HepG2 (cell line): Measurements from ENCODE around the gene COG4. TPM values are rescaled to one million over a fixed set of nuclear protein-coding genes. Genes with fewer than 3 reads are reported as not detected.
A peak's percentile ranks its signal among the peaks of the same experiment; 100 is the strongest.

Experiments
- CHD4 ChIP-seq: fragments of 200-600 bp; sonication (generic); IDR thresholded peaks from 2 replicates; pipeline ENCODE4 v1.7.0; 2017; ENCODE audit warnings: mild to moderate bottlenecking, low read length, borderline replicate concordance
- DNMT3B ChIP-seq: conservative IDR thresholded peaks from 2 replicates; pipeline ENCODE4 v1.6.1; 2016; ENCODE audit warnings: missing biosample characterization, control low read depth
- FOXA1 ChIP-seq, 2 experiments: fragments of 450-650 bp in 1 of 2; sonication (generic) in 1 of 2; formaldehyde crosslinking in 1 of 2; IDR thresholded peaks; 2 replicates each; pipeline versions ENCODE4 v1.4.0 to v1.6.1; 2016 to 2020; ENCODE audit warnings: missing genetic modification reagents in 1 of 2
- MEF2D ChIP-seq: sonication (generic); formaldehyde crosslinking; IDR thresholded peaks from 2 replicates; pipeline ENCODE4 v1.5.1; 2020; ENCODE audit warnings: mild to moderate bottlenecking, missing genetic modification reagents
- NONO ChIP-seq, 2 experiments: fragments of 450-650 bp in 1 of 2; sonication (generic) in 1 of 2; formaldehyde crosslinking in 1 of 2; IDR thresholded peaks in 1 of 2; conservative IDR thresholded peaks in 1 of 2; 2 replicates each; pipeline versions ENCODE4 v1.6.1 to v1.8.0; 2017 to 2022; ENCODE audit warnings: mild to moderate bottlenecking in 1 of 2, missing genetic modification reagents in 1 of 2, moderate library complexity in 1 of 2
- POLR2G ChIP-seq: fragments of 200-400 bp; formaldehyde crosslinking; IDR thresholded peaks from 2 replicates; pipeline ENCODE4 v1.6.1; 2018; ENCODE audit warnings: mild to moderate bottlenecking, low read depth, low read length, moderate library complexity
- RAD21 ChIP-seq: fragments of 450-650 bp; formaldehyde crosslinking; IDR thresholded peaks from 2 replicates; pipeline ENCODE4 v1.5.0; 2020; ENCODE audit warnings: mild to moderate bottlenecking
- TBX3 ChIP-seq: fragments of 450-650 bp; IDR thresholded peaks from 2 replicates; pipeline ENCODE4 v1.6.1; 2017; ENCODE audit warnings: antibody characterized with exemption, mild to moderate bottlenecking, inconsistent platforms, borderline replicate concordance
- ZBTB3 ChIP-seq: sonication (generic); formaldehyde crosslinking; IDR thresholded peaks from 2 replicates; pipeline ENCODE4 v1.4.0; 2020; ENCODE audit warnings: low read depth, mild to moderate bottlenecking, moderate library complexity, missing genetic modification reagents, borderline replicate concordance
- ZIK1 ChIP-seq: sonication (generic); formaldehyde crosslinking; IDR thresholded peaks from 2 replicates; pipeline ENCODE4 v1.5.0; 2020; ENCODE audit warnings: mild to moderate bottlenecking, low read depth, missing genetic modification reagents, borderline replicate concordance
- ZNF510 ChIP-seq: sonication (generic); formaldehyde crosslinking; IDR thresholded peaks from 2 replicates; pipeline ENCODE4 v1.4.0; 2020; ENCODE audit warnings: low read depth, mild to moderate bottlenecking, missing genetic modification reagents
- ZNF530 ChIP-seq: sonication (generic); formaldehyde crosslinking; IDR thresholded peaks from 2 replicates; pipeline ENCODE4 v1.5.0; 2020; ENCODE audit warnings: low read depth, mild to moderate bottlenecking, missing genetic modification reagents
- ZNF549 ChIP-seq: sonication (generic); formaldehyde crosslinking; IDR thresholded peaks from 2 replicates; pipeline ENCODE4 v1.5.0; 2020; ENCODE audit warnings: missing genetic modification reagents
- polyA plus RNA-seq, 8 experiments: library from polyadenylated mRNA; depleted of rRNA in 3 of 8; stranded (reverse) in 7 of 8; unstranded in 1 of 8; fragments of >200 nt; fragmentation: Illumina TruSeq in 4 of 8; extraction: Trizol in 4 of 8; gene quantifications; 2 replicates each; pipeline versions ENCODE4 v1.2.1 to v1.2.3, GENCODE V29; 2011 to 2016; ENCODE audit warnings: low read depth in 4 of 8, missing spikeins in 1 of 8, mixed read lengths in 1 of 8; ENCODE audit not compliant: insufficient read depth in 1 of 8
- total RNA-seq, 5 experiments: library from RNA; depleted of rRNA; stranded (reverse); fragments of >200 nt; fragmentation: Illumina TruSeq; extraction: Trizol; gene quantifications; 2 replicates each; pipeline ENCODE4 v1.2.3, GENCODE V29; 2016; ENCODE audit warnings: low read depth in 1 of 5
- TF ChIP-seq, protein P1 (sequence below): sonication (generic); formaldehyde crosslinking; IDR thresholded peaks from 2 replicates; pipeline ENCODE4 v1.8.1; 2023; ENCODE audit warnings: mild to moderate bottlenecking, missing genetic modification reagents
- TF ChIP-seq, protein P2 (sequence below): sonication (generic); formaldehyde crosslinking; conservative IDR thresholded peaks from 2 replicates; pipeline ENCODE4 v1.4.0; 2020; ENCODE audit warnings: missing genetic modification reagents
- TF ChIP-seq, protein P3 (sequence below): sonication (generic); formaldehyde crosslinking; IDR thresholded peaks from 2 replicates; pipeline ENCODE4 v1.8.0; 2022; ENCODE audit warnings: mild to moderate bottlenecking, missing genetic modification reagents, moderate library complexity
- TF ChIP-seq, protein P4 (sequence below): sonication (generic); formaldehyde crosslinking; IDR thresholded peaks from 2 replicates; pipeline ENCODE4 v1.4.0; 2020; ENCODE audit warnings: low read depth, mild to moderate bottlenecking, missing genetic modification reagents
- TF ChIP-seq, protein P5 (sequence below): sonication (generic); formaldehyde crosslinking; IDR thresholded peaks from 2 replicates; pipeline ENCODE4 v1.5.1; 2020; ENCODE audit warnings: missing genetic modification reagents, mild to moderate bottlenecking, borderline replicate concordance

Gene COG4
- total and polyA plus RNA-seq, 2 of the 13 experiments (the other 11 are each of a cell fraction or from before 2014, with no cell fraction given), result 51.1 to 73.8 TPM

DNA sequence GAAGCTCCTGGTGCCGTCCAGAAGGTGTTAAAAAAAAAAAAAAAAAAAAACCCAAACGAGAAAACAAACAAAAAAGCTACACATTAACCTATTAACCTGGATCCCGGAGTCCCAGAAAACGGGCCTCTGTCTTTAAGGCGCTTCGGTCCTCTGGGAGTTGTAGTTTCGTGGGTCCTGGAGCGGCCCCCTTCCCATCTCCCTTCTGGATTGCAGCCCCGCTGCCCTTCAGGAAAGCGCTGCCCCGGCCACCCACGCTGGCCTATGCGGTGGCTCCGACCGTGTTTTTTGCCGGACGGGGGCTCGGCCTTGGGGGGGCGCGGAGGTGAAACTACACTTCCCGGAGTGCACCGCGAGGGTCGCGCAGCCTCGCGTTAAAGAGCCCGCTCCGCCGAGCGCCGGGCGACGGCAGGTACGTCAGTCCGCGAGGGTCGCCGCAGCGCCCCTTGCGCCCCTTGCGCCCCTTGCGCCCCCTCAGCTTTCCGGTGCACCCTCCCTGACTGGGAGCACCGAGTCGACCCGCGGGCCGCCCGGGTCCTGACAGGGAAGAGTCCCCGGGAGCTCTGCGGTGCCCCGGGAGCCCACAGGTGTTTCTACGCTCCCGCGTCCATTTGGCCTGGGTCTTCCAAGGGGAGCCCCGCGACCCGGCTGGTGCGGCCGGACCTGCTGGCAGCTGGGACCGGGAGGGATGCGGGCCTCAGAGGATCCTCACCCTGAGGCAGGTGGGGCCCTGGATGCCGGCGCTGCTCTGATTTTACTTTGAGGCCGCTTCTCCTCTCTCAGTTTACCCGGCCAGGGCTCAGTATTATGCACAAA, 68.9 kb downstream of the COG4 start, which contains the start of gene FCSK (continued):
- TF ChIP-seq, protein P1, sequence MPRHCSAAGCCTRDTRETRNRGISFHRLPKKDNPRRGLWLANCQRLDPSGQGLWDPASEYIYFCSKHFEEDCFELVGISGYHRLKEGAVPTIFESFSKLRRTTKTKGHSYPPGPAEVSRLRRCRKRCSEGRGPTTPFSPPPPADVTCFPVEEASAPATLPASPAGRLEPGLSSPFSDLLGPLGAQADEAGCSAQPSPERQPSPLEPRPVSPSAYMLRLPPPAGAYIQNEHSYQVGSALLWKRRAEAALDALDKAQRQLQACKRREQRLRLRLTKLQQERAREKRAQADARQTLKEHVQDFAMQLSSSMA (CRISPR knock-in tag), result peak; percentile 83; the same call in 1 of the 2 replicates
- no peak for TF ChIP-seq FOXA1 (IDR thresholded peaks at IDR 0.05)
- TF ChIP-seq FOXA1 (CRISPR knock-in tag; IDR thresholded peaks at IDR 0.05), result no peak
- peak; percentile 85 for TF ChIP-seq ZNF549 (CRISPR knock-in tag)
- peak; percentile 81 for TF ChIP-seq RAD21 (CRISPR knock-in tag)
- TF ChIP-seq ZIK1 (CRISPR knock-in tag), result no peak
- TF ChIP-seq TBX3, result peak; percentile 46; the same call in 1 of the 2 replicates
- TF ChIP-seq MEF2D (CRISPR knock-in tag), result peak; percentile 67; the same call in 1 of the 2 replicates
- TF ChIP-seq, protein P2, sequence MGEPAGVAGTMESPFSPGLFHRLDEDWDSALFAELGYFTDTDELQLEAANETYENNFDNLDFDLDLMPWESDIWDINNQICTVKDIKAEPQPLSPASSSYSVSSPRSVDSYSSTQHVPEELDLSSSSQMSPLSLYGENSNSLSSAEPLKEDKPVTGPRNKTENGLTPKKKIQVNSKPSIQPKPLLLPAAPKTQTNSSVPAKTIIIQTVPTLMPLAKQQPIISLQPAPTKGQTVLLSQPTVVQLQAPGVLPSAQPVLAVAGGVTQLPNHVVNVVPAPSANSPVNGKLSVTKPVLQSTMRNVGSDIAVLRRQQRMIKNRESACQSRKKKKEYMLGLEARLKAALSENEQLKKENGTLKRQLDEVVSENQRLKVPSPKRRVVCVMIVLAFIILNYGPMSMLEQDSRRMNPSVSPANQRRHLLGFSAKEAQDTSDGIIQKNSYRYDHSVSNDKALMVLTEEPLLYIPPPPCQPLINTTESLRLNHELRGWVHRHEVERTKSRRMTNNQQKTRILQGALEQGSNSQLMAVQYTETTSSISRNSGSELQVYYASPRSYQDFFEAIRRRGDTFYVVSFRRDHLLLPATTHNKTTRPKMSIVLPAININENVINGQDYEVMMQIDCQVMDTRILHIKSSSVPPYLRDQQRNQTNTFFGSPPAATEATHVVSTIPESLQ (CRISPR knock-in tag), result no peak
- TF ChIP-seq POLR2G, result peak; percentile 89
- TF ChIP-seq CHD4, result 0 out of 2 replicates have a peak, but pooled peaks have one; percentile 21
- no peak for TF ChIP-seq ZNF510 (CRISPR knock-in tag)
- no peak for TF ChIP-seq ZNF530 (CRISPR knock-in tag)
- no peak for TF ChIP-seq NONO (IDR thresholded peaks at IDR 0.05)
- TF ChIP-seq NONO (CRISPR knock-in tag; conservative IDR thresholded peaks at IDR 0.05), result peak; percentile 81; the same call in 1 of the 2 replicates
- TF ChIP-seq, protein P3, sequence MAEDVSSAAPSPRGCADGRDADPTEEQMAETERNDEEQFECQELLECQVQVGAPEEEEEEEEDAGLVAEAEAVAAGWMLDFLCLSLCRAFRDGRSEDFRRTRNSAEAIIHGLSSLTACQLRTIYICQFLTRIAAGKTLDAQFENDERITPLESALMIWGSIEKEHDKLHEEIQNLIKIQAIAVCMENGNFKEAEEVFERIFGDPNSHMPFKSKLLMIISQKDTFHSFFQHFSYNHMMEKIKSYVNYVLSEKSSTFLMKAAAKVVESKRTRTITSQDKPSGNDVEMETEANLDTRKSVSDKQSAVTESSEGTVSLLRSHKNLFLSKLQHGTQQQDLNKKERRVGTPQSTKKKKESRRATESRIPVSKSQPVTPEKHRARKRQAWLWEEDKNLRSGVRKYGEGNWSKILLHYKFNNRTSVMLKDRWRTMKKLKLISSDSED (CRISPR knock-in tag), result no peak
- TF ChIP-seq DNMT3B (CRISPR knock-in tag), result no peak
- TF ChIP-seq ZBTB3 (CRISPR knock-in tag), result 0 out of 2 replicates have a peak, but pooled peaks have one; percentile 48
- TF ChIP-seq, protein P4, sequence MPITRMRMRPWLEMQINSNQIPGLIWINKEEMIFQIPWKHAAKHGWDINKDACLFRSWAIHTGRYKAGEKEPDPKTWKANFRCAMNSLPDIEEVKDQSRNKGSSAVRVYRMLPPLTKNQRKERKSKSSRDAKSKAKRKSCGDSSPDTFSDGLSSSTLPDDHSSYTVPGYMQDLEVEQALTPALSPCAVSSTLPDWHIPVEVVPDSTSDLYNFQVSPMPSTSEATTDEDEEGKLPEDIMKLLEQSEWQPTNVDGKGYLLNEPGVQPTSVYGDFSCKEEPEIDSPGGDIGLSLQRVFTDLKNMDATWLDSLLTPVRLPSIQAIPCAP (CRISPR knock-in tag), result no peak
- TF ChIP-seq, protein P5, sequence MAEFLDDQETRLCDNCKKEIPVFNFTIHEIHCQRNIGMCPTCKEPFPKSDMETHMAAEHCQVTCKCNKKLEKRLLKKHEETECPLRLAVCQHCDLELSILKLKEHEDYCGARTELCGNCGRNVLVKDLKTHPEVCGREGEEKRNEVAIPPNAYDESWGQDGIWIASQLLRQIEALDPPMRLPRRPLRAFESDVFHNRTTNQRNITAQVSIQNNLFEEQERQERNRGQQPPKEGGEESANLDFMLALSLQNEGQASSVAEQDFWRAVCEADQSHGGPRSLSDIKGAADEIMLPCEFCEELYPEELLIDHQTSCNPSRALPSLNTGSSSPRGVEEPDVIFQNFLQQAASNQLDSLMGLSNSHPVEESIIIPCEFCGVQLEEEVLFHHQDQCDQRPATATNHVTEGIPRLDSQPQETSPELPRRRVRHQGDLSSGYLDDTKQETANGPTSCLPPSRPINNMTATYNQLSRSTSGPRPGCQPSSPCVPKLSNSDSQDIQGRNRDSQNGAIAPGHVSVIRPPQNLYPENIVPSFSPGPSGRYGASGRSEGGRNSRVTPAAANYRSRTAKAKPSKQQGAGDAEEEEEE (CRISPR knock-in tag), result no peak
